Measurements from ENCODE around the gene RNF181.
A peak's percentile ranks its signal among the peaks of the same experiment; 100 is the strongest.
"Not testable (repeated sequence)": the region's sequence is repeated elsewhere in the genome, so short reads cannot be mapped to it uniquely, and the experiment has no call there.

Gene RNF181

GRCh38 chr2:85596486-85597143 lies 1.1 kb downstream of the RNF181 start:
- no peak for DNase-seq (ENCODE audit: low read depth)

GRCh38 chr2:85597241-85597640 lies 1.7 kb downstream of the RNF181 start:
- no peak for DNase-seq (ENCODE audit: low read depth)

GRCh38 chr2:85598594-85599340 lies 3.2 kb downstream of the RNF181 start:
- no peak for DNase-seq (ENCODE audit: low read depth)

GRCh38 chr2:85599468-85600234 lies 4.1 kb downstream of the RNF181 start:
- no peak for DNase-seq (ENCODE audit: low read depth)

GRCh38 chr2:85600235-85600575 lies 4.7 kb downstream of the RNF181 start:
- no peak for DNase-seq (ENCODE audit: low read depth)

GRCh38 chr2:85600951-85601770 lies 5.6 kb downstream of the RNF181 start:
- DNase-seq (ENCODE audit: low read depth): no peak

- peak; percentile 35 for DNase-seq (ENCODE audit: low read depth)
Observed at GRCh38 chr2:85601771-85602475, 6.4 kb downstream of the RNF181 start.

- peak; percentile 86 for DNase-seq (ENCODE audit: low read depth)
Observed at GRCh38 chr2:85602476-85603234, 7.1 kb downstream of the RNF181 start, which contains the start of gene TMEM150A. Gene TMEM150A (minus strand): TSS chr2:85602698. CDS start chr2:85601948, 750 bp downstream.

GRCh38 chr2:85604133-85604444 lies 8.5 kb downstream of the RNF181 start:
- not testable (repeated sequence) for DNase-seq (ENCODE audit: low read depth)

- peak; percentile 46 for DNase-seq (ENCODE audit: low read depth)
Observed at GRCh38 chr2:85604568-85605339, 9.2 kb downstream of the RNF181 start.

GRCh38 chr2:85605406-85606115 lies 10.0 kb downstream of the RNF181 start:
- peak; percentile 94 for DNase-seq (ENCODE audit: low read depth)

GRCh38 chr2:85606116-85606455 lies 10.5 kb downstream of the RNF181 start:
- no peak for DNase-seq (ENCODE audit: low read depth)

GRCh38 chr2:85607268-85608215 lies 12.0 kb downstream of the RNF181 start:
- peak; percentile 89 for DNase-seq (ENCODE audit: low read depth)

GRCh38 chr2:85611217-85611704 lies 15.7 kb downstream of the RNF181 start:
- DNase-seq (ENCODE audit: low read depth): no peak

GRCh38 chr2:85611705-85612587 lies 16.4 kb downstream of the RNF181 start, which contains the start of gene C2orf68:
Gene C2orf68 (minus strand): TSS chr2:85612066. CDS start chr2:85611984, 82 bp downstream.
- peak; percentile 80 for DNase-seq (ENCODE audit: low read depth)

GRCh38 chr2:85613717-85614515 lies 18.4 kb downstream of the RNF181 start:
- no peak for DNase-seq (ENCODE audit: low read depth)

Measured in amniotic epithelial cell (primary cell).